ENCODE data around the gene GPX3.

GPX3 gene

GRCh38 chr5:151034422-151035379 is 14.3 kb downstream of the GPX3 start:
- DNase-seq: no peak
- peak; percentile 12 for ATAC-seq

DNA sequence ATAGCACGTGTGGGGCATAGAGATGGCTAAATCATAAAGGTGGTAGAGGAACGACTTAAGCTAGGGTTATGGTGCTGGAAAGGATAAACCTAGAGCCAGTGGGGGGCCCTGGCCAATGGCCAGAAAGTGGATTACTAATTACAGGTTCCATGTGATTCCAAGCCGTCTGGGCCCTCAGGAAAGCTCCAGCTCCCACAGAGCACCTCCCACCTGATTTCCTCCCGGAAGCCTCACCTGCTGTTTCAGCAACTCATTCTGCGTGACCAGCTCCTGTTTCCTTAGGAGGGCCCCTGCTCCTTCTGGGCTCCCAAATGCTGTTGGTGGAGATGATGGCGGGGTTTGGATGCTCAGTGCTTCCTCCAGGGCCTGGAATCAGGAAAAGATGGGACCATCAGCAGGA is 16.2 kb downstream of the GPX3 start:
- DNase-seq (no peak), ATAC-seq (no peak)

- no peak for DNase-seq
- ATAC-seq: no peak
Measured at GRCh38 chr5:151037561-151038411, 17.4 kb downstream of the GPX3 start.

DNA sequence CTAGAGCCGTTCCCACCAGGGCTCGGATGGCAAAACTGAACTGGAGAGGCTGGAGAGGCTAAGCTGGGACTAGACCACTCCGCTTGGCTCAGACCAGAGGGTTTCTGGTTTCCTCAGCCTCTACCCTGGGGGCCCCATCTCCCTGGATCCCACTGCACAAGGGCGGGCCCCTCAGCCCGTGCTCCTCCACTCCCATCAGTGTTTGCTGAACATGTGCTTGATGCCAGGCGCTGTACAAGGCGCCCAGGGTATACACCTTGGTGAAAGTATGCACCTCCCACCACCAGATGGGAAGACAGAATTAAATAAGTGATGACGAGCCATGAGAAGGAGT is 18.0 kb downstream of the GPX3 start:
- ATAC-seq: no peak
- DNase-seq: no peak

DNA sequence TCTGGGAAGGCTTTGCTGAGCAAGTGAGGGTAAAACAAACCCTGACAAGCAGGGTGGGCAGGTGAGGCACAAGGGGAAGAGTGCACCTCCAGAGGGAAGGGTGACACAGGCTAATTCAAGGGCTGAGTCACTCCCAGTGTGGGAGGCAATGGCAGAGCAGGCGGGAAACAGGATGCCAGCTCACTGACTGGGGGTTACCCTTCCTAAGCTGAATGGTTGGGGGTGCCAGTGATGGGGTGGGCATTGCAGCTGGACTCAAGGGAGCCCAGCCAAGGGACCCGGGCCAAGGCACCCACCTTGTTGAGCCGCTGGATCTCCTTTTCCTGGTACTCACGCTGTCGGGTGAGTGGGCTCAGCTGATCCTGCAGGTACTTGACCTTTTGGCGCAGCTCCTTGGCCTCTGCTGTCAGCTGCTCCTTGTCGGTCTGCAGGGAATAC is 18.4 kb downstream of the GPX3 start:
- ATAC-seq (peak; percentile 85), DNase-seq (peak; percentile 43)

DNA sequence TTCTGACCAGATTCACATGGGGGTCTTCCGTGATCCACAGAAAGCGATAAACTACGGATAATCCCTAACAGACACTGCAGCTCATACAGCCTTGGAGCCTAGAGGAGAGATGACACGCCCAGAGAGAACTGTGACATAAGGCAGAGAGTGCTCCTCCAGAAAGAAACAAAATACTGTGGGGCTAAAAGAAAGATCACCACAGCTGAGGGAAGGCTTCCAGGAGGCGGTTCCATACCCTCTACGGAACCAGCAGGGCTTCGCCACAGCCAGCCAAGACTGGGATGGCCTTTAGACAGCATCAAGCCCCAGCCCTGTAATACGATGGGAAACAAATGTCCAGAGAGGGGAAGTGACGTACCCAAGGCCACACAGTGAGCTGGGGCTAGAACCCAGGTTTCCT is 19.3 kb downstream of the GPX3 start:
- DNase-seq (no peak), ATAC-seq (no peak)

GRCh38 chr5:151040211-151040747 is 19.9 kb downstream of the GPX3 start:
- ATAC-seq: no peak
- no peak for DNase-seq

DNA sequence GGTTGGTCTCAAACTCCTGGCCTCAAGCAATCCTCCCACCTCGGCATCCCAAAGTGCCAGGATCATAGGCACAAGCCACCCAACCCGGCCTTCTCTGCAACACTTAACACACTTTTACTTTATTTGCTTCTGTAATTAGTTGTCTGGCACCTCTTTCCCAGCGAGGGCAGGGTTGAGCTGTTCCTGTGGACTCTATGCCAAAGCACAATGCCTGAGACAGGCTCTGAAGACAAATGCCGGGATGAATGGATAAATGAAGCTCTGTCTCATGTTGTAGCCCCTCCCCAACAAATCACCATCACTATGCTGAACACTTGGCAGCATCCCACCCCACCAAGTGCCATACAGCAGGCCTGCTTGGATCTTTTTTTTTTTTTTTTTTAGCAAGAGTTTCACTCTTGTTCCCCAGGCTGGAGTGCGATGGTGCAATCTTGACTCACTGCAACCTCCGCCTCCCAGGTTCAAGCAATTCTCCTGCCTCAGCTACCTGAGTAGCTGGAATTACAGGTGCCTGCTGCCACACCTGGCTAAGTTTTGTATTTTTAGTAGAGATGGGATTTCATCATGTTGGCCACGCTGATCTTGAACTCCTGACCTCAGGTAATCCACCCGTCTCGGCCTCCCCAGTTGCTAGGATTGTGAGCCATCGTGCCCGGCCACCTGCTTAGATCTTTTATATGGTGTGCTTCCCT is 21.3 kb downstream of the GPX3 start:
- no peak for DNase-seq
- no peak for ATAC-seq

GRCh38 chr5:151042453-151043093 is 22.2 kb downstream of the GPX3 start:
- no peak for DNase-seq
- ATAC-seq: no peak

- ATAC-seq: peak; percentile 48
- DNase-seq: peak; percentile 30
Measured at GRCh38 chr5:151047814-151048425, 27.5 kb downstream of the GPX3 start.

DNA sequence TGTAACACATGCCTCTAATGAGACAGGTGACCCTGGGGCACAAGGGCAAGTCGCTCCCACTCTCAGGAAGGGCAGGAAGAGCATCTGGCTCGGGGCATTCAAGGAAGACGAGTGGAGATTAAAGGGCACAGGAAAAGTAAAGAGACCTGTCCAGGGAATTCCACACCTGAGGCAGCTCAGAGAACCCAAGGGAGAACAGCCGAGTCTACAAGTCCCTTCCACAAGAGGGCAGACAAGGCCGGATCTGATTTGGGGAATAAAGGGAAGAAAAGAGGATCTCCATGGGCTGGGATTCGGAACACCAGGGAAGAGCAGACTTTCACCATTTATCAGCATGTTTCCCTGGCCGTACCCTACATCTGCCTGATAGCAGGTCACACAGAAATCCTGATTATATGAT is 28.1 kb downstream of the GPX3 start:
- DNase-seq: no peak

DNA sequence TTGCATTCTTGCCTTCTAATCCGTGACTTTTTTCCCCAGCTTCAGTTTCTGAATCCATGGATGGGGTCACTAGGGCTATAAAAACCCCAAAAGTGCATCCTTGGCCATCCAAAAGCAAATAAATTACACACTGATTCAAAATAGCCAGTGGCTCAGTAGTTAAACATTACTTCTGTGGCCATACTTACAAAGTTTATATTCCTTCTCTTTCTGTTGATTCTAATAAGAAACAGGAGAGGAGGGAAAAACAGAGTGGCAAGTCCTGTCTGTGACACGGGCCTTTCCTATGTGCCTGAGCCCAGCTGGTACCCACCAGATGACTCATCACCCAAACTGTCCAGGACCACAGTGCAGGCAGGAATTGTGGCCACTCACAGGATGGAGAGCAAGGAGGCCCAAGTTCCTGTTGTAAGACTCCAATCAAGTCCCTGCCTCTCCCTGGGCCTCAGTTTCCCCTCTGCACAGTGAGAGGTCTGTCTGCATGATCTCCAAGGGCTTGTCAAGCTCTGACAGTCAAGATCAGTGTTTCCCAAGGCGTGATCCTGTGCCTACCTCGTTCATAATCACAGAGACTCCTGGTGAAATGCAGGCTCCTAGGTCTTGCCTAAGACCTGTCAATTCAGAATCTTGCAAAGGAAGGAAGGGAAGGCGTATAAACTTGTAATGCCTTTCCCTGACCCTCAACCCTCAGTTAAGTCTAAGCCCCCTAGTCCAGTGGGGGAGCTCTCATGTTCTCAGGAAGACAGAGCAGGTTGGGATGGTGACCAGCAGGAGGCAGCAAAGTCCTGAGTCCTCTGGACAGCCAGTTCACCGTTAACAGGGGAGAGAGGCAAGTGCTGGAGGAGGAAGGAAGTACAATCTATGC is 30.9 kb downstream of the GPX3 start:
- peak; percentile 79 for DNase-seq
- peak; percentile 81 for ATAC-seq

More for the DNA sequence above, 28.1 kb downstream of the GPX3 start:
- ATAC-seq: no peak

DNA sequence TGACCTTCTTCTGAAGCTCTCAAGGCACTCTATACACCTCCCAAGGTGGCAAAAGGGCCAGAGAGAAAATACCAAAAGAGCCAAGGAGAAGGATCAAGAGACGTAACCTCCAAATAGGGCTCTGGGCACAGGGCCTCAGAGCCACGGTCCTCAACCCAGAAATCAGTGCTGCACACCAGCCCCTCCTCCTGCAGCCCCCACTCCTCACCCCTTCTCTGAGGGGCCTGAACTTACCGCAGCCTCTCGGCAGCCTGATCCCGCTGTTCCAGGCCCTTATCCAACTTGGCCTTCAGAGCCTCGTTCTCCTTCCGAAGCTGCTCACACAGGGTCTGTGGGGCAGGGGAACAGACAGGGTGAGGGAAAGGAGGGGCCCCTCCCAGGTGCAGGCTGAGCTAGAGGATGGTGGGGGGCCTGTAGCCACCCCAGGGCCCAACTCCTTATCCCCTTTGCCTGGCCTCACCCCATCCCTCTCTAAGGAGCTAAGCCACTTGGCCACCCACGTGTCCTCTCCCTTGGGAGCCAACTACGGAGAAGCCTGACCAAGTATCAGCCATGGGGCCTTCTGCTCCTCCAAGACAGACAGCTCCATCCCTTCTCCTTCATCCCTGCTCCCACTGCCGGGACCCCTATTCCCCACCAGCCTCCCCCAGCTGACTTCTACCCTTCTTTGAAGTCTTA is 31.7 kb downstream of the GPX3 start:
- DNase-seq (no peak), ATAC-seq (no peak)

GRCh38 chr5:151052836-151053235 is 32.4 kb downstream of the GPX3 start:
- no peak for DNase-seq
- ATAC-seq: no peak

- DNase-seq: no peak
- no peak for ATAC-seq
Measured at GRCh38 chr5:151053796-151054462, 33.5 kb downstream of the GPX3 start.

- ATAC-seq (no peak), DNase-seq (no peak)
Measured at GRCh38 chr5:151054709-151055108, 34.3 kb downstream of the GPX3 start.

- DNase-seq: no peak
- no peak for ATAC-seq
Measured at GRCh38 chr5:151055336-151055735, 34.9 kb downstream of the GPX3 start.

DNA sequence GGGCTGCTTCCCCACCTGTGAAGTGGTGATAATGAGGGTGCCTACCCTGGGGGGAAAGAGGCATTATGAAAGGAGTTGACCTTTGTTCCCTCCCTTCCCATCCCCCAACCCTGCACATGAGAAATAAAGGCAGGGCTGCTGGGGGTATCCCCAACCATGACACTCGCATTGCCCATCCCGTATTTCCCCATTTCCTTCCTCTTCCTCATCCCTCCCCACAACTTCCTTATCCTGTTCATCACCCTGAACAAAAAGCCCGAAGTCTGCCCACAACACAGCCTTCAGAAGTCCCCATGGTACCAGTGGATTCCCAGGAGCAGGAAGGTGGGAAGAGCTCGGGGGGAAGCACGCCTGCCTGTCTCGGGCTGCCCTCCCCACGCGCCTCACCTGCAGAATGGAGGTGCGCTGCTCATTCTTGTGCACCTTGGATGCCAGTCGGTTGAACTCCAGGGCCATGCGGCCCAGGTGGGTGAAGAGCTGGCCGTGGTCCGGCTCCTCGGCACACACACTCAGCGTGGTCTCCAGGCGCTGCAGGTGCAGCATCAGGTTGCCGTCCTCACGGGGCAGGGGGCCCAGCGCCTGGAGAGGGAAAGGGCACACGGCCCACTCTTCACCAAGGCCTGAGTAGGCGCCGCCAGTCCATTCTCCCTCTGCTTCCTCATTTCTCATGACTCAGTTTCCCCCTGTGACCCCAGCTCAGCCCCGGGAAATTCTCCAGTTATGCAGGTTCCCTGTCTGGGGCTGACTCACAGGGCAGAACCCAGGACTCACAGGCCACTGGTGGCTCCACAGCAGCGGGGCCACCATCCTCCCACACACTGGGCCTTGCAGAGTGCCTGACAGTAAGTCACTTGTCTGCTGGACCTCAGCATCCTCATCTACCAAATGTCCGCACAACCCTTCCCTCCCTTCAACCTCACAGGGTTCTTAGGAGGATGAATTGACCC is 36.3 kb downstream of the GPX3 start:
- DNase-seq (no peak), ATAC-seq (no peak)

Measured in stimulated activated naive CD8-positive, alpha-beta T cell treated with anti-CD3 and anti-CD28 coated beads, Interleukin-15, Interleukin-2, amounts not matched to agents 100 U/mL and 50 U/mL, for 24 hours (primary cell).